Activated naive CD8-positive, alpha-beta T cell treated with anti-CD3 and anti-CD28 coated beads, Interleukin-2, amount 10 ng/mL, durations not matched to agents 7 days and 5 days (primary cell): ENCODE results near the gene DNAJC6. TPM values are rescaled to one million over a fixed set of nuclear protein-coding genes. Genes with fewer than 3 reads are reported as not detected.
"Not testable (repeated sequence)": the region's sequence is repeated elsewhere in the genome, so short reads cannot be mapped to it uniquely, and the experiment has no call there.

Experiments
- ATAC-seq: fragments of 150-1000 bp; cut with Tn5 transposase; one replicate; pipeline ENCODE4 v1.10.0; 2021; ENCODE audit warnings: low read depth, moderate library complexity
- POLR2A ChIA-PET: fragments of 350-600 bp; sonication (Branson Sonifier 250); formaldehyde crosslinking; loops from one replicate; lab custom pipeline; 2021; ENCODE audit warnings: antibody characterized with exemption; lab: Charles Lee
- DNase-seq: peaks from one replicate; pipeline ENCODE4 v3.0.0; 2021
- H3K27ac Mint-ChIP-seq: one replicate; pipeline ENCODE4 v1.8.0; 2022; ENCODE audit warnings: mild to moderate bottlenecking, mixed read lengths
- H3K27me3 Mint-ChIP-seq: one replicate; pipeline ENCODE4 v1.8.0; 2022; ENCODE audit warnings: mild to moderate bottlenecking, moderate library complexity, mixed read lengths
- H3K36me3 Mint-ChIP-seq: one replicate; pipeline ENCODE4 v1.8.0; 2021; ENCODE audit warnings: mild to moderate bottlenecking, mixed read lengths
- H3K4me1 Mint-ChIP-seq: one replicate; pipeline ENCODE4 v1.8.0; 2021; ENCODE audit warnings: mixed read lengths
- H3K4me3 Mint-ChIP-seq: one replicate; pipeline ENCODE4 v1.8.0; 2022; ENCODE audit warnings: mild to moderate bottlenecking, moderate library complexity, mixed read lengths
- H3K9me3 Mint-ChIP-seq: one replicate; pipeline ENCODE4 v1.8.0; 2021; ENCODE audit warnings: mixed read lengths
- total RNA-seq, 2 experiments: library from RNA; stranded (reverse); gene quantifications; one replicate each; pipeline ENCODE4 v1.2.3, GENCODE V29; 2021

Gene DNAJC6
- total RNA-seq, 2 experiments from 2014 or later, result 3.3 to 4.0 TPM

DNA sequence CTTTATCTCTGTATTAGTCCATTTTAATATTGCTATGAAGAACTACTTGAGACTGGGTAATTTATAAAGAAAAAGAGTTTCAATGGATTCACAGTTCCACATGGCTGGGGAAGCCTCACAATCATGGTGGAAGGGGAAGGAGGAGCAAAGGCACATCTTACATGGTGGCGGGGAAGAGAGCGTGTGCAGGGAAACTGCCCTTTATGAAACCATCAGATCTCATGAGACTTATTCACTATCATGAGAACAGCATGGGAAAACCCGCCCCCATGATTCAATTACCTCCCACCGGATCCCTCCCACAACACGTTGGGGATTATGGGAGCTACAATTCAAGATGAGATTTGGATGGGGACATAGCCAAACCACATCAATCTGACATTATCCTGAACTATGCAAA is 75.1 kb downstream of the DNAJC6 start:
- H3K36me3 Mint-ChIP-seq, ATAC-seq, H3K27me3 Mint-ChIP-seq, H3K27ac Mint-ChIP-seq, POLR2A ChIA-PET, H3K4me1 Mint-ChIP-seq, H3K4me3 Mint-ChIP-seq, H3K9me3 Mint-ChIP-seq, DNase-seq: not testable (repeated sequence)

- no peak for ATAC-seq
- POLR2A ChIA-PET, result no interaction called here
Measured at GRCh38 chr1:65386439-65386838, 77.1 kb downstream of the DNAJC6 start.

GRCh38 chr1:65387821-65388220 is 78.5 kb downstream of the DNAJC6 start:
- Mint-ChIP-seq H3K4me3 (no peak overlapping the region), H3K9me3 (peaks cover 2% of the 10 kb centered on the region), H3K4me1 (peaks cover 10% of the 10 kb centered on the region), H3K27me3 (no peaks in the 10 kb centered on the region), H3K36me3 (peaks cover 5% of the 10 kb centered on the region), H3K27ac (no peak overlapping the region)
- POLR2A ChIA-PET, result no interaction called here
- ATAC-seq (no peak), DNase-seq (no peak)

More at GRCh38 chr1:65386439-65386838, 77.1 kb downstream of the DNAJC6 start:
- DNase-seq, result no peak
- Mint-ChIP-seq H3K4me3 (no peak overlapping the region), H3K36me3 (peaks cover 5% of the 10 kb centered on the region), H3K27me3 (no peaks in the 10 kb centered on the region), H3K4me1 (peaks cover 8% of the 10 kb centered on the region), H3K27ac (no peak overlapping the region), H3K9me3 (peaks cover 2% of the 10 kb centered on the region)

DNA sequence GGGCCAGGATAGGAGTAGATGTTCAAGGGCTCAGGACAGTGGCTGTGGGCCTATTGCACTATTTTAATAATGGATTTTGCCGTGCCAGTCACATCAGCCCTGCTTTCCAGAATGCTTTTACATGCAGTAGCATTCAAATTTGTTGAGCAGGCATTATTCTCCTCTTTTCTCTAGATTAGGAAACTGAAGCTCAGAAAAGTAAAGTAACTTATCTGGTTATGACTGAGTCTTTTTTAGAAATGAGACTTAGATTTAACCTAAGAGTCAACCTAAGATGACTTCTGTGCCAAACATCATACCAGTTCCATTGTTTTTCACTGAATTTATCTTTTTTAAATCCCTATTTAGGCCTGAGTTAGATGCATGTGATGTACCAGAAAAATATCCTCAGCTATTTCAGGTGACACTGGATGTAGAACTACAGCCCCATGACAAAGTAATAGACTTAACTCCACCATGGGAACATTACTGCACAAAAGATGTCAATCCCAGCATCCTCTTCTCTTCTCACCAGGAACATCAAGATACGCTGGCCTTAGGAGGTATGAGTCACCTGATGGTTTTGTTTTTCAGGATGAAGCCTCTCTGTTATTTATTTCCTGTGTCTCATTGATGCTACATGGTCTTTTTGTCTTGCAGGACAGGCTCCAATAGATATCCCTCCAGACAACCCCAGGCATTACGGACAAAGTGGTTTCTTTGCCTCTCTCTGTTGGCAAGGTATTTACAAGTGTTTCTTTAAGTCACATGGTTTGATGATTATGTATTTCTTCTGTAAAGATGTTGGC is 79.8 kb downstream of the DNAJC6 start:
- DNase-seq (no peak), ATAC-seq (no peak)
- Mint-ChIP-seq H3K4me3 (no peak overlapping the region), H3K36me3 (peaks cover 5% of the 10 kb centered on the region), H3K4me1 (peaks cover 18% of the 10 kb centered on the region), H3K27me3 (no peaks in the 10 kb centered on the region), H3K9me3 (peaks cover 2% of the 10 kb centered on the region), H3K27ac (no peak overlapping the region)
- POLR2A ChIA-PET, result no interaction called here

- POLR2A ChIA-PET, result interaction anchor here (1.8 kb wide), 1 partner anchor 28 kb away, joined by 8 read pairs; the partner anchor contains the start of genes LEPR and LEPROT
- no peaks in the 10 kb centered on the region for H3K27me3 Mint-ChIP-seq
- no peaks in the 10 kb centered on the region for H3K9me3 Mint-ChIP-seq
- no peak for ATAC-seq
- H3K27ac Mint-ChIP-seq, result peak overlapping the region; percentile 1
- H3K4me1 Mint-ChIP-seq, result peaks cover 44% of the 10 kb centered on the region
- no peak for DNase-seq
- peaks cover 5% of the 10 kb centered on the region for H3K36me3 Mint-ChIP-seq
- H3K4me3 Mint-ChIP-seq, result no peak overlapping the region
Measured at GRCh38 chr1:65392497-65392896, 83.2 kb downstream of the DNAJC6 start.

- peak overlapping the region; percentile 38 for H3K4me3 Mint-ChIP-seq
- peak overlapping the region; percentile 68 for H3K27ac Mint-ChIP-seq
- DNase-seq (no peak), ATAC-seq (peak; percentile 96)
- no peaks in the 10 kb centered on the region for H3K9me3 Mint-ChIP-seq
- POLR2A ChIA-PET, result interaction anchor here (1.8 kb wide), 1 partner anchor 27 kb away, joined by 8 read pairs; the partner anchor contains the start of genes LEPR and LEPROT
- H3K4me1 Mint-ChIP-seq, result peaks cover 47% of the 10 kb centered on the region
- H3K36me3 Mint-ChIP-seq, result peaks cover 5% of the 10 kb centered on the region
- no peaks in the 10 kb centered on the region for H3K27me3 Mint-ChIP-seq
Measured at GRCh38 chr1:65393347-65393746, 84.0 kb downstream of the DNAJC6 start.

GRCh38 chr1:65393928-65394327 is 84.6 kb downstream of the DNAJC6 start:
- no peaks in the 10 kb centered on the region for H3K27me3 Mint-ChIP-seq
- H3K9me3 Mint-ChIP-seq, result no peaks in the 10 kb centered on the region
- H3K4me3 Mint-ChIP-seq, result no peak overlapping the region
- POLR2A ChIA-PET, result interaction anchor here (1.8 kb wide), 1 partner anchor 26 kb away, joined by 8 read pairs; the partner anchor contains the start of genes LEPR and LEPROT
- DNase-seq (no peak), ATAC-seq (peak; percentile 8)
- H3K36me3 Mint-ChIP-seq, result peaks cover 5% of the 10 kb centered on the region
- H3K27ac Mint-ChIP-seq, result peak overlapping the region; percentile 68
- H3K4me1 Mint-ChIP-seq, result peaks cover 47% of the 10 kb centered on the region

- Mint-ChIP-seq H3K36me3 (peaks cover 9% of the 10 kb centered on the region), H3K9me3 (no peaks in the 10 kb centered on the region), H3K27ac (peak overlapping the region; percentile 3), H3K27me3 (no peaks in the 10 kb centered on the region), H3K4me3 (no peak overlapping the region), H3K4me1 (peaks cover 46% of the 10 kb centered on the region)
- DNase-seq (no peak), ATAC-seq (peak; percentile 18)
- POLR2A ChIA-PET, result no interaction called here
Measured at GRCh38 chr1:65395887-65396612, 86.7 kb downstream of the DNAJC6 start.

DNA sequence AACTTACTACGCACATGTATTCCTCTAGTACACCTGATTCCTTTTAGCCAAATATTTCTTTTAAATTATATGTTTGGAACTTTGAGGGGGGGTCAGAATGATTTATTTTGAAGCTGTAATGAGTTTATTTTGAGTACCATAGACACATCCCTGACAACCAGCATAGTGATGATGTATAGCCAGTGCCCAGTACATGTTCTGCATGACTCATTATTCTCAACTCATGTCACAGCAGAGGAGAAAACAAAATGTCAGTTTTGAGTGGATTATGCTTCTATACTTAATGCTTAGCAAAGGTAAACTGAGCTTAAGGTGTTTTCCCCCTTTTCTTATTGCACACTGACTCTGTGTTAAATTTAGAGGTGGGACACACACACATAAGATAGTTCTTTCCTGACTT is 88.7 kb downstream of the DNAJC6 start:
- no peak for DNase-seq
- H3K27me3 Mint-ChIP-seq, result no peaks in the 10 kb centered on the region
- POLR2A ChIA-PET, result no interaction called here
- ATAC-seq, result no peak
- H3K4me1 Mint-ChIP-seq, result peaks cover 42% of the 10 kb centered on the region
- peak overlapping the region; percentile 39 for H3K27ac Mint-ChIP-seq
- H3K9me3 Mint-ChIP-seq, result no peaks in the 10 kb centered on the region
- no peak overlapping the region for H3K4me3 Mint-ChIP-seq
- H3K36me3 Mint-ChIP-seq, result peaks cover 9% of the 10 kb centered on the region

DNA sequence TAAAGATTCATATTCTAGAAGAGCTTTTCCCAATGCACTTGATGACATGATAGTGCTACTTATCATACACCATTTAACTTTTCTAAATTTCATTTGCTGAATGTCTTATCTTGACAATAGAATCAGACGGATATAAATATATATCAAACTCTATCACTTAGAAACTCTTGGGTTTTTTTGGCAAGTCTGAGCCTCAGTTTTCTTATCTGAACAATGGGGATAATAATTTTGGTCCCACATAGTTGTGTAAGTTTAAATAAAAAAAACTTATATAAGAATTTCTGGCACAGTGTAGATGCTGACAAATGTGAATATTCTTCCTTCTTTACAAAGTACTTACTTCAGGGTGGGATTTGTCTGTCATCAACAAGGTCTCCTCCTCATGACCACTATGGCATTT is 89.7 kb downstream of the DNAJC6 start:
- H3K4me1 Mint-ChIP-seq, result peaks cover 35% of the 10 kb centered on the region
- H3K27ac Mint-ChIP-seq, result no peak overlapping the region
- H3K9me3 Mint-ChIP-seq, result no peaks in the 10 kb centered on the region
- POLR2A ChIA-PET, result no interaction called here
- H3K36me3 Mint-ChIP-seq, result peaks cover 9% of the 10 kb centered on the region
- no peak overlapping the region for H3K4me3 Mint-ChIP-seq
- H3K27me3 Mint-ChIP-seq, result no peaks in the 10 kb centered on the region
- DNase-seq, result no peak
- no peak for ATAC-seq

DNA sequence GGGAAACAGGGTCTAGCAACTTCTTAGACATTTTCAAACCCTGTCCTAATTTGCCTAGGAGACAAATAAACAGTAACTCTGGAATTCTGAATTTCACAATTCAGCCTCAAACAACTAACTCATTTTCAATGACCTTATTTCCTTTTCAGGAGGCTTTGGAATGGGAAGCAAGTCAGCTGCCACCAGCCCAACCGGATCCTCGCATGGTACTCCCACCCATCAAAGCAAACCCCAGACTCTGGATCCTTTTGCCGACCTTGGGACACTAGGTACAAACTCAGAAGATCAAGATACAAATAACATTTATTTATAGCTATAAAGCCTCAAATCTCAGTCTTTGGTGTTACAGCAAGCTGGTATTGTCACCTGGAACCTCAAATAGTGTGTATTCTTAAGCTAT is 92.3 kb downstream of the DNAJC6 start:
- H3K27ac Mint-ChIP-seq, result no peak overlapping the region
- POLR2A ChIA-PET, result no interaction called here
- H3K36me3 Mint-ChIP-seq, result peaks cover 9% of the 10 kb centered on the region
- ATAC-seq (no peak), DNase-seq (no peak)
- peaks cover 2% of the 10 kb centered on the region for H3K27me3 Mint-ChIP-seq
- no peaks in the 10 kb centered on the region for H3K9me3 Mint-ChIP-seq
- no peak overlapping the region for H3K4me3 Mint-ChIP-seq
- H3K4me1 Mint-ChIP-seq, result peaks cover 13% of the 10 kb centered on the region

DNA sequence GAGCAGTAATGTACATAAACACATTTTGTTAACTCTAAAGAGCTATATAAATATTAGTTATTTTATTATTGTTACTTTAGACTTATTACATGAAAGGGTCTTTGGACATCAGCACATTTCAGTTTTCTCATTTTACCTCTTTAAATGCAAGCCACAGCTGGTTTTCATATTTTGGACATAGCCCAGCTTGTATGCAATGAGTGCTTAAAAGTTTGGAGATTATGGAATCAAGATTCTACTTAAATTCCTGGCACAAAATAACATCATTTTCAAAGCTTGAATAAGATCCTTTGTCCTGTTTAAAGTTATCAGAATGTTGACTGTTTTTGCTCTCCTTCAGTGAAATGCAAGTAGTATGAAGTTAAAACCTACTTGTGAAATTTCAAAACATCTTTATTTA is 95.6 kb downstream of the DNAJC6 start:
- DNase-seq (no peak), ATAC-seq (no peak)
- Mint-ChIP-seq H3K4me3 (no peak overlapping the region), H3K27ac (no peak overlapping the region), H3K4me1 (no peaks in the 10 kb centered on the region), H3K9me3 (no peaks in the 10 kb centered on the region), H3K27me3 (peaks cover 2% of the 10 kb centered on the region), H3K36me3 (peaks cover 6% of the 10 kb centered on the region)
- POLR2A ChIA-PET, result interaction anchor here (0.6 kb wide), 1 partner anchor 958 kb away, joined by 3 read pairs; no protein-coding TSS in a partner anchor

GRCh38 chr1:65407877-65408276 is 98.5 kb downstream of the DNAJC6 start:
- Mint-ChIP-seq H3K36me3 (peaks cover 3% of the 10 kb centered on the region), H3K4me3 (no peak overlapping the region), H3K27me3 (peaks cover 2% of the 10 kb centered on the region), H3K27ac (no peak overlapping the region), H3K4me1 (no peaks in the 10 kb centered on the region), H3K9me3 (no peaks in the 10 kb centered on the region)
- no peak for DNase-seq
- POLR2A ChIA-PET, result no interaction called here
- ATAC-seq, result no peak
